HG03097 (cell line): ENCODE data around the gene PDZRN3.

Experiments used
- ATAC-seq: cut with Tn5 transposase; IDR thresholded peaks from one replicate; pipeline ENCODE4 v1.9.1; 2021; ENCODE audit not compliant: unreplicated experiment, low FRiP score

PDZRN3 gene

DNA sequence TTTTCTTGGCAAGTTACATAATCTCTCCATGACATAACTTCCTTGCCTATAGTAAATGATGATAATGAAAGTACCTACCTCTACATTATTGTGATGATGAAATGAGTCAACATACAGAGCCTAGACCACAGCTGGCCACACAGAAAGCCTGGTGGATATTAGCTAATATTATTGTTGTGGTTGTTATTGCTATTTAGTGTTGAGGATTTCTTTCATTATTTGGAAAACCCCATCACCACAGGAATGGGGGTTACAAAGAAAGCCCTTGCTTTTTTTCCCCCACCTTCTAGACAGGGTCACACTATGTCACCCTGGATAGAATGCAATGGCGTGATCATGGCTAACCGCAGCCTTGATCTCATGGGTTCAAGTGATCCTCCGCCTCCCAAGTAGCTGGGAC, 125.0 kb downstream of the PDZRN3 start:
- ATAC-seq = no peak

DNA sequence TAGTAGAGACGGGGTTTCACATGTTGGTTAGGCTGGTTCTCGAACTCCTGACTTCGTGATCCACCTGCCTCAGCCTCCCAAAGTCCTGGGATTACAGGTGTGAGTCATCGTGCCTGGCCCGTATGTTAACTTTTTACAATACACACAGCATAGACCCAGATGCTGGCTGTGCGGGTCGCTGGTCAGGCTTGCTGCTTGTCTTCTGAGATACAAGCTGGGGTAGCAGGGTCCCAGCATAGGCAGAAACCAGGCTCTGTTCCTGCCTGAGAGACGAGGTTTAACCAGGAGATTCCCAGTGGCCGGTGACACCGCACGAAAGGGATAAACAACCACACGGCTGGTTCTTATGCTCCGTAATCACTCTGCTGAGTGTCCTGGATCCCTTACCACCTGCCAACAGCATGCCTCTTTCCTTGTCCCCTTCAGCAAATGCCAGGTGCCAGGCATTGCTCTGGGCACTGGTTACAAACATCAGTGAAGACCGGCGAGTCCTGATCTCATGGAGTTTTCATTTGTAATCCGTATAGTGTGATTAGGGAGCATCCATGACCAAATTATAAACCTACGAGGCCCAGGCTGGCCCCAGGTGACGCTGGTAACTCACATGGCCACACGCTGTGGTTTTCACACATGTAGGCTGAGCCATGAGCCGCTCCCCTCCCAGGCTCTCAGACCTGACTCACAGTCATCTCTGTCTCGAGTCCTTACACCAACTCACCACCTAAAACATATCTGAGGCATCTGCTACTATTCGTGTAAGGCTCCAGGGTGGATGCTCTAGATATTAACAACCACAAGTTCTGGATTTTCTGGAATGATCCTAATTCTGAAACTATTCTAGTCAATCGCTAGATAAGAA, 125.7 kb downstream of the PDZRN3 start:
- no peak for ATAC-seq

DNA sequence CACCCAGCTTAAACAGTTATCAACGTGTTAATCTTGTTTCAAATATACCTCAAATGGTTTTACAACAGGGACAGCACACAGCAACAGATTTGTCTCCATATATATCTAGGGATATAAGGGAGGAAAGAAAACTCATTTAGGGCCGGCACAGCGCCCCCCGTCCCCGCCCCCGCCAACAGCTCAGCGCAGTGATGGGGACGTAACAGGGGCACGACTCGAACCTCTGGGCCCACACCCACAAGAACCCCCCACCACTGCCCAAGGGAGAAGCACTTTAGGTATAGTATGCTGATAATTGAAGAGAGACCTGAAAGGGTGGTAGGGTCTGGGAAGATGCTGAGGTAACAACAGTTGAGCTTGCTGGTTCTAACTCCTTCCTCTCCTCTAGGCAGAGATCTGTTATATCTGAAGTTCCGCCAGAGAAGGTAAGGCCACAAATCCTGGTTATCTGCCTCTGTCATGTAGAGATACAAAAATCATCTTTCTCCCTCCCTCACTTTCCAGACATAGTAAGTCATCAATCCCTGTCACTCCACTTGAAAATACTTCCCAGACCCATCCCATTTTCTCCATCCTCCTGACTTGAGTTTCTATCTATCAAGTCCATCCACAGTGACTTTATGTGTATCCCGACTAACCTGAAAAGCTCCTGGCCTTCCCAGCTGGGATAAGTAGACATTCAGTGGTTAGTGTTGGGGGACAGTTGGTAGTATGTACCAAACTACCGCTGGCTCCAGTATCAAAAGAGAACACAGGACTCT, 126.9 kb downstream of the PDZRN3 start:
- ATAC-seq = no peak

GRCh38 chr3:73493543-73494308, 131.0 kb downstream of the PDZRN3 start:
- ATAC-seq = no peak

GRCh38 chr3:73492186-73492585, 132.6 kb downstream of the PDZRN3 start:
- no peak for ATAC-seq

- ATAC-seq = no peak
These were observed 133.5 kb downstream of the PDZRN3 start for GRCh38 chr3:73491287-73491662.

DNA sequence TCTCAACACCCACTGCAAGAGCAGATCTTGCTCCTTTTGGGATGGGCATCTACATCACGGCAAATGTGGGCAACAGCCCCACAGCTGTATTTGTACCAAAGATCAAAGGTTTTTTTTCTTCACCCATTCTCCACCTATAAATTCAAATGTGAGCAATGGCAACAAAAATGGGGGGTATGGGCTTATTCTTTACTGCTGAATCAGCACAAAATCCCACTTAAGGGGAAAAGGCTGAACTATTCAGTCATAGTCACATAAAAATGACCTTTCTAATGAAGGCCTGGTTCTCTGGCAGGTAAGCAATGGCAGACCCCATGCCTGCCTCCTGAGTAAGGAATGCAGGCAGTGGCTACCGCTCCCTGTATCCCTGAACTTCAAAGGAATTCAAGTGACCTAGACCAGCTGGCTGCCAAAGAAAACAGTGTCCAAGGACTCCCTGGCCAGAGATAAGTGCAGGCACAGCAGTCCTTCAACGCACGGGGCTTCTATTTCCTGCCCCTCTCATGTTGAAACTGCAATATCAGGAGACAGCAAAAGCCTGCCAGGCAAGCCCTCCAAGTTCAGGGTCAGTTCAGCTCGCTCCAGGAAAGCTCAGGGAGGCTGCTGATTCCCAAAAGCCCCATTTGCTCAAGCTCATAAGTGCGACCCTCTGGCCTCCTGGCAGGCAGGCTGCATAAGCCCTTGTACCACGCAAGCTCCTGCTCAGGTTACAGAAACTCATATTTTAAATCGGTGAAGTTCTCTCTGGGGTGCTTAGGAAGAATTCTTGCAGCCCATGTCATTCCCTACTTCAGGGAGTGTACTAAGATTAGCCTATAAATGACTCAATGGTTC, 134.1 kb downstream of the PDZRN3 start:
- ATAC-seq = no peak

GRCh38 chr3:73485877-73486330, 138.8 kb downstream of the PDZRN3 start:
- ATAC-seq = no peak

- peak; percentile 87 for ATAC-seq
These were observed 140.0 kb downstream of the PDZRN3 start for GRCh38 chr3:73484656-73485248.

- no peak for ATAC-seq
These were observed 142.9 kb downstream of the PDZRN3 start for GRCh38 chr3:73481888-73482287.

DNA sequence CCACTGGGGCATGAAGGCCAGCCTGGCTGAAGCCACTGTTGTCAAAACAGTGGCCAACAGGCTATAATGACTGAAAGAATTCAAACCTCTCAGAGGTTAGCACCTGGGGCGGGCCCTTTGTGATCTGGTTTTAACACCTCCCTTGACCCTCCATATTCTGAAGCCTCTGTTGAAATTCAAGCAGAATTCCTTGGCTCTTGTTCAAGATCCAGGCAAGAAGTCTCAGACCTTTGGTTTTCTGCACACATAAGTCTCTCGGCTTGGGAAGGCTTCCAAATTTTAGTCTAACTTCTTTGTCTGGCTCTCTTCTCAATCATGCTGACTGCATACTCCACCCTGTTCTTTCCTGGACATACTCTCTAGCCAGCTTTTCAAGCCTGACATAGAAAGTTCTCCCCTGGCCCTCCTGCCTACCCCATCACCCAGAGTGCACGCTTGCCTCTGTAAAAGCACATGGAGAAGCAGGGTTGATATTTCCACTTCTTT, 144.5 kb downstream of the PDZRN3 start:
- no peak for ATAC-seq

- ATAC-seq = no peak
These were observed 145.4 kb downstream of the PDZRN3 start for GRCh38 chr3:73479325-73479724.

- no peak for ATAC-seq
These were observed 145.9 kb downstream of the PDZRN3 start for GRCh38 chr3:73478858-73479257.

GRCh38 chr3:73475717-73476116, 149.0 kb downstream of the PDZRN3 start:
- ATAC-seq = no peak

DNA sequence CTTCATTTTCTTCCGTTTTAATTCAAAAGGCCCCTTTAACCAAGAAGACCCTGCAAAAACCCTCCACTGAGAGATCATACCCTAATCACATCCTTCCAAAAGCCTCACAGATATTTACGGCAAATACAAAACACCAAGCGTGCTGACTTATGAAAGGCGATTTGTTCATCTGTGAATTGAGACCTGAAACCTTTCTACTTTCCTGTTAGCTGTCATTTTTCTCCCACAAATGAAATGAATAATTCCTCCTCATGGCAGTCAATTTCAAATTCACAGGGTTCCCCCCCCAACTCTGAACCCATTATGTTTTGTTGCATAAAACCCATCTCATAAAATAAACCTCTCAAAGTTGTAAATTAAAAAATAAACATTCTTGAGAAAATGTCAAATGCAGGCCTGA, 149.6 kb downstream of the PDZRN3 start:
- ATAC-seq = no peak

- no peak for ATAC-seq
These were observed 150.1 kb downstream of the PDZRN3 start for GRCh38 chr3:73474619-73475018.

- no peak for ATAC-seq
These were observed 150.8 kb downstream of the PDZRN3 start for GRCh38 chr3:73473898-73474416.

- no peak for ATAC-seq
These were observed 151.4 kb downstream of the PDZRN3 start for GRCh38 chr3:73473181-73473897.
